Stimulated activated CD4-positive, alpha-beta T cell treated with anti-CD3 and anti-CD28 coated beads, Interleukin-15, amount 100 ng/mL, for 24 hours (primary cell): Measurements from ENCODE around the gene SERINC2.
A peak's percentile ranks its signal among the peaks of the same experiment; 100 is the strongest.
"Not testable (repeated sequence)": the region's sequence is repeated elsewhere in the genome, so short reads cannot be mapped to it uniquely, and the experiment has no call there.

ENCODE experiments used
- DNase-seq: peaks from one replicate; pipeline ENCODE4 v3.0.0-alpha.2; 2020

The SERINC2 gene

DNA sequence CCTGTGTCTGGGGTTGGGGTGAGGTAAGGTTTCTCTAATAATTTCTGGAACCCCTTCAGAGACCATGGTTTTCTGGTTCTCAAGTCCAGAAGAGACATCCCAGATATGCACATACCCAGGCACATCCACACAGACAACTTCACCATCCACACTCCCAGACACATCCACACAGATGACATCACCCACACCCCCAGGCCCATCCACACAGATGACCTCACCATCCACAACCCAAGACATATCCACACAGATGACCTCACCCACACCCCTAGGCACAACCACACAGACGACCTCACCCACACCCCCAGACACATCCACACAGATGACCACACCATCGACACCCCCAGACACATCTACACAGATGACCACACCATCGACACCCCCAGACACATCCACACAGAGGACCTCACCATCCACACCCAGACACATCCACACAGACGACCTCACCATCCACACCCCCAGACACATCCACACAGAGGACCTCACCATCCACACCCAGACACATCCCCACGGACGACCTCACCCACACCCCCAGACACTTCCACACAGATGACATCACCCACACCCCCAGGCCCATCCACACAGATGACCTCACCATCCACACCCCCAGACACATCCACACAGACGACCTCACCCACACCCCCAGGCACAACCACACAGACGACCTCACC is 26.3 kb upstream of the SERINC2 start:
- DNase-seq, result not testable (repeated sequence)

DNA sequence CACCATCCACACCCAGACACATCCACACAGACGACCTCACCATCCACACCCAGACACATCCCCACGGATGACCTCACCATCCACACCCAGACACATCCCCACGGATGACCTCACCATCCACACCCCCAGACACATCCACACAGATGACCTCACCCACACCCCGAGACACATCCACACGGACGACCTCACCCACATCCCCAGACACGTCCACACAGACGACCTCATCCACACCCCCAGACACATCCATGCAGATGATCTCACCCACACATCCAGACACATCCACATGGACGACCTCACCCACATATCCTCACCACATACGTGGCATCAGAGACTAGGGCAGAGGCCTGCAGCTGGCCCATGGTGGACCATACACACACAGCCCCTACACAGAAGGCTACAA is 25.4 kb upstream of the SERINC2 start:
- no peak for DNase-seq

DNA sequence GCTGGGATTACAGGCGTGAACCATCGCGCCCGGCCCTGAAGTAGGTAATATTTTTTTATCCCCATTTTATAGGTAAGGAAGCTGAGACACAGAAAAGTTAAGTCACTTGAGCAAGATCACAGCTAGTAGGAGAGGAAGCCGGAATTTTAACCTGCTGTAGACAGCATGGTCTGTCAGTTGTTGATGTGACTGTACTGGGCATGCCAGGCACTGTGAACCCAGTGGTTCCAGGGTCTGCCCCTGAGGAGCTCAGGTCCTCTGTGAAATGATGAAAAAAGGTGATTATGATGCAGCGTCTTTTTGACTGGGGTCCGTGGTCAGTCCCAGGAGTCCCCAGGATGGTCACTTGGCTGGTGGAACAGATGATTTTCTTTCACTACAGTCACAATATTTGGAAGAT is 23.4 kb upstream of the SERINC2 start:
- no peak for DNase-seq

DNA sequence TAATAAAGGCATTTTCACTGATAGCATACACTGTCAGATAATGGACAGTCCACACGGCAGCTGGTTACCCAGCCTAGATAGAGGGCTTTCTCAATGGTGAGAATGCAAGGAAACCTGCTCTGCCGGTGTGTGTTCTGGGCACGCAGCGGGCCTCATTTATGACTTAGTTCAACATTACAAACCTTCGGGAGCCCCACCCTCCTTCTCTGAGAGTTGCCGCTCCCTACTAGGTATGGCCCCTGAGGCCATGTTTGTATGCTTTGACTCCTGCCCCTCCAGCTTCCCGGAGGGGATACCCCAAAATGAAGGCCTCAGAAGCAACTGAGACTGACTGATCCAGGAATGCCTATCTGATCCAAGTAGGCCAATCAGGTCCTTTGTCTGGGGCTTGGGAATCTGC is 22.9 kb upstream of the SERINC2 start:
- DNase-seq, result no peak

DNA sequence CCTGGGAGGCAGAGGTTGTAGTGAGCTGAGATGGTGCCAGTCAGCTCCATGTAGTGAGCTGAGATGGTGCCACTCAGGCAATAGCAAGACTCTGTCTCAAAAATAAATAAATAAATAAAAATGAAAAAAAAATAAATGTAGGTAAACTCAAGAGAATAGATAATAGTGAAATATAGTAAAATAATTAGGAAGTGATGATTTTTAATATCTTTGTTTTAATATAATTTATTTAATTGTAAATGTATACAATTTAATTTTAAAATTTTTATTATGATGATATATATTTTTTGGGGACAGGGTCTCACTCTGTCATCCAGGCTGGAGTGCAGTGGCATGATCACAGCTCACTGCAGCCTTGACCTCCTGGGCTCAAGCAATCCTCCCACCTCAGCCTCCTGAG is 19.6 kb upstream of the SERINC2 start:
- DNase-seq, result no peak

DNA sequence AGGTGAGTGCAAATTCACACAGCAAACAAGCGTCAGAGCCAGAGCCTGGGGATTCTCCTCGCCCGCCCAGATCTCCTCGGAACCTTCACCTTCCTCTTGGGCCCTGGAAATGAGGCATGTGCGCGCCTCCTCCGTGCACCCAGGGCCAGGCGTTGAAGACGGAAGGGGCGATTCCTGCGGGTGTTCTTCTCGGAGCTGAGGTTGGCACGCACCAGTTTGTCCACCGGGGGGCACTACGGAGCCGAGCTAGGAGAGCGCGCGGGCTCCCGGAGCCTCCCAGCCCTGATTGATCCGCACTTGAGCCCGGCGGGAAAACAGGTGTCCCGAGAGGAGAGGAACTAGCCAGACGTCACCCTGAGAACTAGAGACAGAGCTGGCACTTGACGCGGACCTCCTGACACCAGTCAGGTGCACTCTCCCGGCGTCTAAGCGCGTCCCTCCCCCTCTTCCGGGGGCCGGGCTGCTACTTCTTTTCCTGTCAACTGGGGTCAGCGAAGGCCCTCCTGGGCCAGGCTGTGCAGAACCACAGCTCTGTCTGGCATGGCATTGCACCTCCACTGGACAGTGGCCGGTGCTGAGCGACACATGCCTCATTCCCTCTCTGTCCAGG is 18.3 kb upstream of the SERINC2 start:
- peak; percentile 90 for DNase-seq

DNA sequence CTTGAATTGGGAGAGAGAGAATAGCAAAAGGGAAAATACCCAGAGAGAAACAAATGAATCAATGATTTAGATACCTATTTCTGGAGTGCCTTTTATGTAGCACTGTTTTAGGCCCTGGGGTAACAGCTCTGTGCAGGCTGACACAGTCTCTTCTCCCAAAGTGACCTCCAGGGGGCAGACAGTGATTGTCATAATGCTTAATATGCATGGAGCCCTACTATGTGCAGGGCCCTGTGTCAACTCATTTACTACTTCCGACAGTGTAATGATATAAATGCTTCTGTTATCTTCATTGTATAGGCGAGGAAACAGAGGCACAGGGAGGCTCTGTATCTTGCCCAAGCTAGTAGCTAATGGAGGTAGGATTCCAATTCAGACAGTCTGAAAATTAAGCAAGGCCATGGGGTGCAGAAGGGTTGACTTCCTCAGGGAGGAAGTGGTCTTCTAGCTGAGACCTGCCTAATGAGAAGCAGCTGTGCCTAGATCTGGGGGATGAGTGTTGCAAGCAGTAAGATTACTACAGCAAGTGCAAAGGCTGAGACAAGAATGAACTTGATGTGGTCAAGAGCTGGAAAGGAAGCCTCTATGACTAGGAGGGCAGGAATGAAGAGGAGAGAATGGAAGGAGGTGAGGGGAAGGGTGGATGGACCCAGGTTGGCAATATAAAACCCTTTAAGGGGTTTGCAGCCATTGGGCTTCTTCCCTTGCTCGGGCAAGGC is 16.2 kb upstream of the SERINC2 start:
- peak; percentile 15 for DNase-seq

DNA sequence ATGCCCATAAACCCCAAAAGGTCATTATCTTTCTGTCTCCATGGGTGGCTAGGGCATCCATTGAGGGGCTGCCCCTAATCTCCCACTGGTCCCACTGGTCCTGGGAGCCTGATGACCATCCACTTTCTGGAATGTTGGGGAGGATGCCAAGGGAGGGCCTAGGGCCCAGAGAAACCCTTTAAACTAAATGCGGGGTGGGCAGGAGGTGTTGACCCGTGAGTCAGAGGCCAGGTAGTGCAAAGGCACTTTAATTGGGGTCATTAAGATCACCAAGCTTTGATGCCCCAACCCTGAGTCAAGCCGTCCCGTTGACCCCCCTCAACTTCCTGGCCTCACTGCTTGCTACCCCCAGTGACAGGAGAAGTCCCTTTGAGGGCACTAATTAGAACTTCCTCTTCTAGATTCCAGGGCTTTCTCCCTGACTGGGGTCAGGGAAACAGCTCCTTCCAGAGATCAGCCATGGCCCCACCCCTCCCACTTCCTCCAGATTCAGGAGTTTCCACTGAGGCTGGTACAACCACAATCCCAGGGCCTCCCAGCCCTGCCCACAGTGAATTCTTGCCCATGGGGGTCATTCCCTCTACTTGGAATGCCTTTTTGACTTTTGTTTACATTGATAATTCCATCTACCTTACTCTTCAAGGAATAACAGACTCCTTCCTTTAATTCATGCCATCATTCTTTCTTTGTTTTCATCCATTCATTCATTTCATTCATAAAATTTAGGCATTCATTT is 15.5 kb upstream of the SERINC2 start:
- no peak for DNase-seq

DNA sequence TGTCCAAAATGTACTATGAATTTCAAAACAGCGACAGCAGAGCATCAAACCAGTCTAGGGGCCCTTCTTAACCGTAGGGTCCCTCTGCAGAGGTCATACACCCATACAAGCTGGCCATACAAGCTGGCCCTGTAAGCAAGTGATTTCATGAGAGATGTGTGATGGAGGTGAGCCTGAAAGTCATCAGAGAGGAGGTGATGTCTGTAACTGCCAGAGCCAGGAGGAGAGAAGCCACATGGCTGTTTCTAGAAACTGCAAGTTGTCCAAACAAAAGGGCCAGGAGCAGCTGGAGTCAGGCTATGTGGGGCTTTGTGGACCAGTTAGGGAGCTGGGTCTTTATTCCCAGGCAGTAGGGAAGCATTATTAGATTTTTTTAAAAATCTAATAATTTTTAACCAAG is 14.8 kb upstream of the SERINC2 start:
- no peak for DNase-seq

DNA sequence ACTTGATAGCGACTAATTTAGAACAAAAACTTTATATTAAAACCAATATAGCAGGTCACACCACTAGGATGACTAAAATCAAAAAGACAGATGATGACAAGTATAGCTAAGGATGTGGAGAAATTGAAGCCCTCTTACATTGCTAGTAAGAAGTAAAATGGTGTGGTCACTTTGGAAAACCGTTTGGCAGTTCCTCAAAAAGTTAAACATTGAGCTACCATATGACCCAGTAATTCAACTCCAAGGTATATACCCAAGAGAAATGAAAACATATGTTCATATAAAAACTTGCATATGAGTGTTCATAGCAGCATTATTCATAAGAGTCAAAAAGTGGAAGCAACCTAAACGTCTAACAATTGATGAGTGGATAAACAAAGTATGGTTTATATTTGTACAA is 13.0 kb upstream of the SERINC2 start:
- DNase-seq, result no peak

DNA sequence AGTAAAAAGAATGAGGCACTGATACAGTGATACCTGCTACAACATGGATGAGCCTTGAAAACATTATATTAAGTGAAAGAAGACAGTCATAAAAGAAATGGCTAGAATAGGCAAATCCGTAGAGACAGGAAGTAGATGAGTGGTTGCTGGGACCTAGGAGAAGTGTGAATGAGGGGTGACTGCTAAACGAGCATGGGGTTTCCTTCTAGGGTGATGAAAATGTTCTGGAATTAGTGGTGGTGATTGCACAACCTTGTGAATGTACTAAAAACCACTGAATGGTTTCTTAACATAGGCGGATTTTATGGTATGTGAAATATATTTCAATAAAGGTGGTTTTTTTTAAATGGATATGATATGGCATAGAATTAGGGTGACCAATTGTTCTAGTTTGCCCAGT is 12.6 kb upstream of the SERINC2 start:
- DNase-seq, result no peak

DNA sequence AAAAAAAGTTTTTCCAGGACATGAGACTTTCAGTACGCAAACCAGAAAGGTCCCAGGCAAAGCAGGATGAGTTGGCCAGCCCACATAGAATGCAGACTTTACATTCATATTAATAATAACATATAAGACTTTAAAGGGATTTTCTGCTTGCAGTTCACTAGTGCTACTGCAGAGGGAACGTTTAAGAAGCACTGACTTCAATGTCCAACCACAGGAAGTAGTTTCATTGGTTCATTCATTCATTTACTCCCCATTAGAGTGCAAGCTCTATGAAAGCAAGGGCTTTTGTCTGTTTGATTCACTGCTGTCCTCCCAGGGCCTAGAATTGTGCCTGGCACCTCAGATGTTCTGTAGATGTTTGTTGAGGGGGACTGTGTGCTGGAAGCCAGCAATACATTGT is 11.8 kb upstream of the SERINC2 start:
- no peak for DNase-seq

DNA sequence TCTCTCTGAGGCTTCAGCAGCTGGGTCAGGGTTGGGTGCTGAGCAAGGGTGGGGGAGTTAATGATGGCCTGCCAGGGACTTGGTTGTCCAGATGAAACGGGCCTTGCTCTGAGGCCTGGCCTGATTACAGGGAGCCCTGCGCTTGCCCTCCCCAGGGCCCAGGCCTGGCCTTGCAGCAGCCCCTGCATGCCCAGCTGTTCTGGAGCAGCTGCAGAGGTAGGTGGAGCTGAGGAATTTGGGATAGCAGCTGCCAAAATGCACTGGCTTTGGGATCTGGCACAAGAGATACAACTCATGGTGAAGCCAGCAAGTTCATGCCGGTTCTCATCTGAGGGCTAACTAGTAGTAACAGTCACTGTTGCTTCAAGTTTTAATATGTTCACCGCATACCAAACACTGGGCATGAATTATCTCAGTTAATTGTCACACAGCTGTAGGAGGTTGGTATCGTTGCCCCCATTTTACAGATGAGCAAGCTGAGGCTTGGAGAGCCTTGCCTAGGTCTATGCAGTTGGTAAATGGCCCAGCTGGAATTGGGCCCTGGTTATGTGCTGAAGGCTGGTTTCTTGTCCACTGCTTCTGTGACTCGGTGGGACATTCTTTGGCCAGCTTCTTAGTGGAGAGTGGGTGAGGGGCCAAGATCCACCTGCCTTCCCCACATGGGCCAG is 7.3 kb upstream of the SERINC2 start:
- no peak for DNase-seq

DNA sequence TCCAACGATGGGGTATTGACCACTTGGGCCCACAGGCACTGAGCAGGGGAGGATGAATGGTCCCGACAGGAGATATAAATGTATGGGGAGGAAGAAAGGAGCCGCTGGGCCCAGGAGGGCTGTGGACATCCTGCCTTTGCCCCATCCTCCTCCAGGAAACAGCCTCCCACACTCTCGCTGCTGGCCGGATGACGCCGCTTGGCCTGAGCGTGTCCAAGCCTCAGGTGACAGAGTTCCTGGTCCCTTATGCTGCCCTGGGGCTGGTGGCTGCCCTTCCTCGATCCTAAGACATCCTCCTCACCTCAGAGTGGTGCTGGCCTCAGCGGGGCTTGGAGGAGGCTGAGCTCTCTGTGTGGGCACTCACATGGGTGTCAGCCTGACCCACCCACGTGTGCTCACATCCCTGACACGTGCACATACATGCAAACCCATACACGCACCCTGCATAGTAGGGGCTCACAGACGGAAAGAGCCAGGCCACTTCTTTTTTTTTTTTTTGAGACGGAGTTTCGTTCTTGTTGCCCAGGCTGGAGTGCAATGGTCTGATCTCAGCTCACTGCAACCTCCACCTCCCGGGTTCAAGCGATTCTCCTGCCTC is 5.9 kb upstream of the SERINC2 start:
- no peak for DNase-seq

DNA sequence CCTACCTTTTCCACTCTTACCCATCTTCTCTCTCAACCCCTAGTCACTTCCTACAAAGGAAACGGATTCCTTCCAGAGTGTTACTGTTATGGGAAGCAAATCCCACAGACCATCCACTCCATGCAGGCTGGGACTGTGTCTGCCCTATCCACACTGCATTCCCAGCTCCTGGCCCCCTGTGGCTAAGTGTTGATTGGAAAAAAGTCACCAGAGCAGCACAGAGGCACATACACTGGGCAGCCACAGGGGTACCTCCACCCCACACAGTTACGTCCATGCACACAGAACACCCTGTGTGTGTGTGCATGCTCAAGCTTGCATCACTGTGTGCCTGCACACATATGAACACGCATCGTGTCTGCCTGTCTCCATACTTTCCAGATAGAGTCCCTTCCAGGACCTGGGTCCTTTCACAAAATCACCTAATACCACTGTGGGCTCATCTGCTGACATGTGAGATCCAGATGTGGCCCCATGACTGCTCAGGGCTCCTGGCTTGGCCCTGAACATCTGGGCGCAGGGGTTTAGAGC is 4.2 kb upstream of the SERINC2 start:
- DNase-seq, result no peak

DNA sequence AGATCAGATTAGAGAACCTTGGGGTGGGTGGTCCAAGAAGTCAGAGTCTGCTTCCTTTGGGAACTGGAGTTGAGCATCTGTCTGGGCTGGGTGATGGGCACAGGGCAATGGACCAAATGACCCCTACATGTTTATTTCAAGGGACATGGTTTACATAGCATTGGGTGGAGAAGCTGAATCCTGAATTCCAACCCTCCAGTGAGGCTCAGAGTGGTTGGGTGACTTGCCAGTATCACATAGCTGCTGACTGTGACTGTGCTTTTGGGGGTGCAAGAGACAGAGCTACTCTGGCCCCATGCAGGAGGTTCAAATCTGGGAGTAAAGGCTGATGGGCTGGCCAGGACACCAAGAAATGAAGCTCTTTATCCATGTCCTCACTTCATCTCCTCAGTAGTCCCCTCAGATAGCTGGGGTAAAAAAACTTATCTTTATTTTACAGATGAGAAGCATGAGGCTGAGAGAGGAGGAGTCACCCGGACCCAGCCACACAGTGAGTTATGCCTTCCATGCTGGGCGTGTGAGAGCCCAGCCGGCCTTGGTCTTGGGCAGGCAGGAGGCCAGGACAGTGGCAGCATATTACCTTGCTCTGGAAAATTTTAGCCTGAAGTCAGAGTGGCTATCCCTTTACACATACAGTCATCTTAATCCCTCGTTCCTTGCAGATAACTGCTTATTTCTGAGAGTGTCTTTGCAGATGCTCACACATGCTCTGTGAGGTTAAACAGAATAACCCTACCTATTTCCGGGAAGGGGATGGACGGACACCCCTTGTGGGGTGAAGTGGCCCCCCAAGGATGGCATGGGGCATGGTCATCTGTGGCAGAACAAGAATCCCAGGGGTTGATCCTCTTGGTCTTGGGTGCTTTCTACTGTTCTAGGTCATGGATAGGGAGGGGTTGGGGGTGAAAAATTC is 2.8 kb upstream of the SERINC2 start:
- DNase-seq, result no peak

DNA sequence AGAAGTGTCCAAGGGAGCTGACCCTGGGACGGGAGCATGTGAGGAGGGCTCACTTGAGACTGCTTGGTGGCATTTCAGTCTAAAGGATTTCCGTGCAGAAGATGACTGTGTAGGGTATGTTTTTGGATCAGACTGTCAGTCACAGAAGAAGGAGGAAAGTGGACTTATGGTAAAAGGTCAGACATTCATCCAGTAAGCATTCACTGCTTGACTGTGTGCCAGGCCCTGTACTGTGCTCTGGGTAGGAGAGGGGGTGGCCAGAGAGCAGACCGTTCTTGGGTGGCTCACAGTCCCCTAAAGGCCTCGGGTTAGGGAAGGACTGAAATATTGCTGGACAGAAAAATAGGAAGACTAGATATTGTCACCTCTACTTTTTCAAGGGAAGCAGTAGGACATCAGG is 2.1 kb upstream of the SERINC2 start:
- no peak for DNase-seq

DNA sequence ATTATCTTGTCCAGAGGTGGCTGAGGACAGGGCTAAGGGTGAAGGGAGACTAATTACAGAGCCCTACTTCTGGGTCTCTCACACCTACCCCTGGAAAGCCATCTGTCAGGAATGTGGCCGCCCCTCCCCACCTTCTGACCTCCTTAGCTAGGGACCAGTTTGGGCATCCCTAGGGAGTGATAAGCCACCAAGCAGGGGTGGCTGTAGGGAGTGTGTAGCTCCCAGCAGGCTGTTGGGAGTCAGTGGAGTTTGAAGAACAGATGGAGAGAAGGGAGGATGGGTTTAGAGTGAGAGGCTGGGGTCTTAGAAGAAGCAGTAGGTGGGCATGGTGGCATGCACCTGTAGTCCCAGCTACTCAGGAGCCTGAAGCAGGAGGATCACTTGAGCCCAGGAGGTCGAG is 808 bp upstream of the SERINC2 start:
- DNase-seq, result no peak

DNA sequence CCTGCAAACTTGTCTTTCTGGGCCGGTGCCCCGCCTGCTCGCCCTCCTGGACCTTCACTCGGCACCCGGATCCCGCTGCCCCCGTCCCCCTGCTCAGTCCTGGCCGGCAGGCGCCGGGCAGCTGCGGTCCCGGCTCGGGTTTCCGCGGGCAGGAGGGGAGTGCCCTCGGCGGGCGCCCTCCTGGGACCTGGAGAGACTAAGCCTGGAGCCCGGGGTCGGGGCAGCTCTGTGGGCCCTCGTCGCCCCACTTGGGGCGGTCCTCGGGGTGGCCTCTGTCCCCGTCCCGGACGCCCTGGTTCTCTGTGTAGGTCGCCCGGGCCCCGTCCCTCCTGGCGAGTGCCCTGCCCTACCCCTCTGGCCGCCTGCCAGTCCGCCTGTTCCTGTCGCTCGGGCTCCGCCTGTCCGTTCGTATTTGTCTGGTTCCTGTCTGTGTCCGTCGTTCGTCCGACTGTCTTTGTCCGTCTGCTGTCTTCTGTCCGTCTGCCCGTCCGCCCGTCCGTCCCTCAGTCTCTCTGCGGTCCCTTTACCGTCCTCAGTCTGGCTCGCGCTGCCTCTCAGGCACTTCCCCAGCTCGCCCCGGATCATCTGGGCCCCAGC is 490 bp downstream of the SERINC2 start:
- peak; percentile 39 for DNase-seq

DNA sequence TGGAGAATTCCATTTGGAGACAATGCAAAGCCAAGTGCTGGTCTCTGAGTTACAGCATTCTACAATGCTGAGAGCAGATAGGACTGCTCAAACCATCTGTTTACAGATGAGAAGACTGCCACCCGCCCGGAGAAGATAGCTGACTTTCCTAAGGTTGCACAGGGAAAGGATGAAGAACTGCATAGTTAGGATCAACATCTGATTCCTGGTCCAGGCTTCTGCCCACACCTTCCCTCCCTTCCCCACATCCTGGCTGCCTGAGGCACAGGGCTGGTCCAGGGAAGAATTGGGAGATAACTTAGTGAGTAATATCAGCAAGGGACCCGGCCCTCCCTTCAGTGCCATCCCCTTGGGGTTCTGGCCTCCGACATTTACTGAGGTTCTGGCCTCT is 2.0 kb downstream of the SERINC2 start:
- DNase-seq, result no peak

DNA sequence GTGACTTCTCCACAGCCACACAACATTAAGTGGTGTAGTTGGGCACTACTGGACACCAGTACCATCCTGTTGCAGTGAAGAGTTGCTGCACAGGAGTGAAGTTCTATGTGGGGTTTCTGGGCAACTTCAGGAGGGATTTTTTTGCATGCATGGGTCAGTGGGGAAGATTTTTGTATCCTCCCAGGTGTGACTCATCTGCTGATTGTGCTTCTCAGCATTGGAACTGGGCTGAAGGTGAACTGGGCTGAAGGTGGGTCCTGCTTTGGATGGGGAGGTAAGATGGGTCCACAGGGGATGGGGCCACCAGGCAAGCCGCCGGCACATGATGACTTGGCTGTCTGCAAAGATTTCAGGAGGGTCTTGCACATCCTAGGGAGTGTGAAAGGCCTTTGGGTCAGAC is 2.6 kb downstream of the SERINC2 start:
- DNase-seq, result no peak
